ENCODE measurements around the gene EVX1.

Gene EVX1

GRCh38 chr7:27250557-27251070 lies 8.0 kb downstream of the EVX1 start:
- no peak for DNase-seq

- DNase-seq, result no peak
Observed at GRCh38 chr7:27251136-27251651, 8.6 kb downstream of the EVX1 start.

GRCh38 chr7:27251652-27252590 lies 9.3 kb downstream of the EVX1 start:
- no peak for DNase-seq

GRCh38 chr7:27254625-27255024 lies 12.0 kb downstream of the EVX1 start:
- DNase-seq, result no peak

GRCh38 chr7:27260211-27260610 lies 17.6 kb downstream of the EVX1 start:
- no peak for DNase-seq

GRCh38 chr7:27262121-27262520 lies 19.5 kb downstream of the EVX1 start:
- DNase-seq, result no peak

- DNase-seq, result no peak
Observed at GRCh38 chr7:27263781-27264180, 21.2 kb downstream of the EVX1 start.

GRCh38 chr7:27269455-27269854 lies 26.9 kb downstream of the EVX1 start:
- DNase-seq, result no peak

GRCh38 chr7:27271384-27271783 lies 28.8 kb downstream of the EVX1 start:
- no peak for DNase-seq

- no peak for DNase-seq
Observed at GRCh38 chr7:27277628-27278027, 35.0 kb downstream of the EVX1 start.

GRCh38 chr7:27283558-27283957 lies 41.0 kb downstream of the EVX1 start:
- no peak for DNase-seq

- no peak for DNase-seq
Observed at GRCh38 chr7:27295236-27295635, 52.6 kb downstream of the EVX1 start.

GRCh38 chr7:27297356-27297755 lies 54.8 kb downstream of the EVX1 start:
- peak; percentile 11 for DNase-seq

Data from NK-92 treated with Interleukin-12 subunit alpha and Interleukin-12 subunit beta, amount 100 ng/mL, for 24 hours (cell line).